Neural cell (in vitro differentiated cells): ENCODE data around the gene TXK. TPM values are rescaled to one million over a fixed set of nuclear protein-coding genes. Genes with fewer than 3 reads are reported as not detected.

ENCODE experiments used
- H2AFZ ChIP-seq: fragments of 200-600, 300-800 bp; sonication (generic), shearing (Covaris generic); 2 replicates; pipeline ENCODE4 v1.6.0; 2014; ENCODE audit warnings: low read depth, mild to moderate bottlenecking, antibody characterized with exemption, low read length, moderate library complexity
- H3F3A ChIP-seq: fragments of 200-600 bp; shearing (Covaris generic); 2 replicates; pipeline ENCODE4 v1.6.1; 2016; ENCODE audit warnings: mild to moderate bottlenecking, moderate library complexity, mixed read lengths, antibody characterized with exemption, low read length; ENCODE audit not compliant: insufficient read depth, poor library complexity, severe bottlenecking
- H3K27ac ChIP-seq: fragments of 200-600, 300-800 bp; sonication (generic), shearing (Covaris generic); 2 replicates; pipeline ENCODE4 v1.5.1; 2014; ENCODE audit warnings: mild to moderate bottlenecking, low read length, moderate library complexity
- H3K27me3 ChIP-seq: fragments of 300-800, 200-600 bp; sonication (generic), shearing (Covaris generic); 2 replicates; pipeline ENCODE4 v1.6.0; 2014; ENCODE audit warnings: mild to moderate bottlenecking, low read depth, low read length, moderate library complexity; ENCODE audit not compliant: insufficient read depth
- H3K36me3 ChIP-seq: fragments of 300-800, 200-600 bp; sonication (generic), shearing (Covaris generic); 2 replicates; pipeline ENCODE4 v1.5.1; 2014; ENCODE audit warnings: mild to moderate bottlenecking, antibody characterized with exemption, low read length, moderate library complexity; ENCODE audit not compliant: insufficient read depth
- H3K4me2 ChIP-seq: fragments of 300-800, 200-600 bp; sonication (generic), shearing (Covaris generic); 2 replicates; pipeline ENCODE4 v1.6.0; 2014; ENCODE audit warnings: mild to moderate bottlenecking, low read length
- H3K4me3 ChIP-seq: fragments of 300-800, 200-600 bp; sonication (generic), shearing (Covaris generic); 2 replicates; pipeline ENCODE4 v1.5.1; 2014; ENCODE audit warnings: mild to moderate bottlenecking, low read length, moderate library complexity
- H3K79me2 ChIP-seq: fragments of 200-600 bp; shearing (Covaris generic); replicated peaks from 2 replicates; pipeline ENCODE4 v1.6.0; 2014; ENCODE audit warnings: mild to moderate bottlenecking, low read length, moderate library complexity; ENCODE audit not compliant: insufficient read depth
- H3K9ac ChIP-seq: fragments of 300-800, 200-600 bp; sonication (generic), shearing (Covaris generic); 2 replicates; pipeline ENCODE4 v1.6.1; 2016; ENCODE audit warnings: mild to moderate bottlenecking, low read length, mixed read lengths
- H3K9me2 ChIP-seq: fragments of 200-600 bp; shearing (Covaris generic); 2 replicates; pipeline ENCODE4 v1.6.1; 2016; ENCODE audit warnings: mild to moderate bottlenecking, low read length, mixed read lengths; ENCODE audit not compliant: insufficient read depth
- H3K9me3 ChIP-seq: fragments of 200-600, 300-800 bp; sonication (generic), shearing (Covaris generic); 2 replicates; pipeline ENCODE4 v1.6.1; 2016; ENCODE audit warnings: mild to moderate bottlenecking, mixed run types, low read length, moderate library complexity, mixed read lengths
- H4K20me1 ChIP-seq: fragments of 200-600 bp; shearing (Covaris generic); 2 replicates; pipeline ENCODE4 v1.6.1; 2016; ENCODE audit warnings: mild to moderate bottlenecking, mixed run types; ENCODE audit not compliant: insufficient read depth
- CTCF ChIP-seq: fragments of 450-650 bp; IDR thresholded peaks from 2 replicates; pipeline ENCODE4 v1.5.1; 2014; ENCODE audit warnings: antibody characterized with exemption, mild to moderate bottlenecking, moderate library complexity; ENCODE audit not compliant: poor library complexity, severe bottlenecking
- EP300 ChIP-seq: fragments of 450-650 bp; conservative IDR thresholded peaks from 2 replicates; pipeline ENCODE4 v1.6.1; 2014; ENCODE audit warnings: antibody characterized with exemption, mild to moderate bottlenecking, moderate library complexity; ENCODE audit not compliant: poor library complexity, severe bottlenecking
- EZH2 ChIP-seq: fragments of 200-600, 300-800 bp; shearing (Covaris generic), sonication (generic); IDR thresholded peaks from 2 replicates; pipeline ENCODE4 v1.6.1; 2014; ENCODE audit warnings: antibody characterized with exemption, low read length, borderline replicate concordance, mild to moderate bottlenecking; ENCODE audit not compliant: insufficient read depth, poor library complexity, severe bottlenecking
- MXI1 ChIP-seq: fragments of 450-650 bp; conservative IDR thresholded peaks from 2 replicates; pipeline ENCODE4 v1.6.1; 2014; ENCODE audit warnings: antibody characterized with exemption, mild to moderate bottlenecking; ENCODE audit not compliant: poor library complexity, severe bottlenecking
- POLR2AphosphoS5 ChIP-seq: IDR thresholded peaks from 2 replicates; pipeline ENCODE4 v1.6.1; 2012
- RAD21 ChIP-seq: fragments of 450-650 bp; conservative IDR thresholded peaks from 2 replicates; pipeline ENCODE4 v1.6.1; 2014; ENCODE audit warnings: antibody characterized with exemption, mild to moderate bottlenecking, moderate library complexity
- REST ChIP-seq: IDR thresholded peaks from 2 replicates; pipeline ENCODE4 v1.6.1; 2012; ENCODE audit warnings: borderline replicate concordance
- SMC3 ChIP-seq: fragments of 450-650 bp; conservative IDR thresholded peaks from 2 replicates; pipeline ENCODE4 v1.6.1; 2014; ENCODE audit warnings: antibody characterized with exemption, mild to moderate bottlenecking, moderate library complexity; ENCODE audit not compliant: poor library complexity
- TAF1 ChIP-seq: IDR thresholded peaks from 2 replicates; pipeline ENCODE4 v1.6.1; 2012; ENCODE audit warnings: low read depth
- polyA plus RNA-seq: library from polyadenylated mRNA; depleted of rRNA; stranded (reverse); fragments of >200 nt; gene quantifications from 2 replicates; pipeline ENCODE4 v1.2.3, GENCODE V29; 2014

TXK gene
- polyA plus RNA-seq, 1 donor from 2014 or later: not detected

GRCh38 chr4:48127682-48128404 is 6.2 kb downstream of the TXK start:
- Histone ChIP-seq H3K36me3 (no peaks in the 10 kb centered on the region), H3K79me2 (no peaks in the 10 kb centered on the region), H3K27ac (no peak overlapping the region), H2AFZ (no peak overlapping the region), H3K9ac (no peak overlapping the region), H3F3A (no peaks in the 10 kb centered on the region), H3K4me2 (no peak overlapping the region), H4K20me1 (no peaks in the 10 kb centered on the region), H3K9me2 (no peaks in the 10 kb centered on the region), H3K27me3 (no peaks in the 10 kb centered on the region), H3K9me3 (no peaks in the 10 kb centered on the region), H3K4me3 (no peak overlapping the region)
- TF ChIP-seq EZH2: no peak
- peak; percentile 24 for TF ChIP-seq RAD21
- TF ChIP-seq SMC3: peak; percentile 26

- Histone ChIP-seq H3K27ac (no peak overlapping the region), H3K9ac (no peak overlapping the region)
These were observed 6.8 kb downstream of the TXK start for GRCh38 chr4:48127231-48127630.

GRCh38 chr4:48126621-48127020 is 7.4 kb downstream of the TXK start:
- Histone ChIP-seq H3K4me2 (no peak overlapping the region), H3K9ac (no peak overlapping the region)

More at GRCh38 chr4:48127231-48127630, 6.8 kb downstream of the TXK start:
- H3K9me2 ChIP-seq: no peaks in the 10 kb centered on the region
- H3K27me3 ChIP-seq: no peaks in the 10 kb centered on the region
- H3K4me3 ChIP-seq: no peak overlapping the region
- no peak overlapping the region for H3K4me2 ChIP-seq
- no peaks in the 10 kb centered on the region for H4K20me1 ChIP-seq
- TF ChIP-seq MXI1 (no peak), EP300 (no peak), TAF1 (no peak), EZH2 (no peak), RAD21 (no peak)
- no peaks in the 10 kb centered on the region for H3F3A ChIP-seq
- H3K9me3 ChIP-seq: no peaks in the 10 kb centered on the region
- no peaks in the 10 kb centered on the region for H3K79me2 ChIP-seq
- no peaks in the 10 kb centered on the region for H3K36me3 ChIP-seq
- no peak overlapping the region for H2AFZ ChIP-seq

More at GRCh38 chr4:48126621-48127020, 7.4 kb downstream of the TXK start:
- TF ChIP-seq CTCF (no peak), EP300 (no peak), REST (no peak), MXI1 (no peak), EZH2 (no peak), RAD21 (no peak), TAF1 (no peak), POLR2AphosphoS5 (no peak), SMC3 (no peak)
- H4K20me1 ChIP-seq: no peaks in the 10 kb centered on the region
- H3K4me3 ChIP-seq: no peak overlapping the region
- H3K27ac ChIP-seq: no peak overlapping the region
- no peaks in the 10 kb centered on the region for H3K9me2 ChIP-seq
- no peaks in the 10 kb centered on the region for H3F3A ChIP-seq
- H3K9me3 ChIP-seq: no peaks in the 10 kb centered on the region
- no peaks in the 10 kb centered on the region for H3K27me3 ChIP-seq
- no peak overlapping the region for H2AFZ ChIP-seq
- H3K79me2 ChIP-seq: no peaks in the 10 kb centered on the region
- no peaks in the 10 kb centered on the region for H3K36me3 ChIP-seq
